B cell (primary cell): ENCODE measurements around the gene FSHR.

ENCODE experiments used
- CTCF ChIP-seq: fragments of 200-600 bp; IDR thresholded peaks from one replicate; pipeline ENCODE4 v1.8.0; 2022; ENCODE audit warnings: antibody characterized with exemption, mild to moderate bottlenecking
- EZH2 ChIP-seq: IDR thresholded peaks from 2 replicates; pipeline ENCODE4 v1.6.1; 2012; ENCODE audit warnings: borderline replicate concordance, low read depth, mild to moderate bottlenecking, moderate library complexity, low read length; ENCODE audit not compliant: insufficient read depth, poor library complexity, severe bottlenecking

GRCh38 chr2:49002750-49003149 lies 151.6 kb downstream of the FSHR start:
- TF ChIP-seq CTCF (no peak), EZH2 (no peak)
